GM12873 (cell line): ENCODE data around the gene MR1.

Source experiments
- CTCF ChIP-seq: IDR thresholded peaks from 2 replicates; pipeline ENCODE4 v1.5.1; 2012; ENCODE audit warnings: low read depth, mild to moderate bottlenecking, moderate library complexity, low read length, control low read depth; ENCODE audit not compliant: insufficient read depth; ENCODE audit errors: missing control alignments

Gene MR1

GRCh38 chr1:181107711-181108110, 73.9 kb downstream of the MR1 start:
- no peak for TF ChIP-seq CTCF

- TF ChIP-seq CTCF: no peak
Observed at GRCh38 chr1:181108304-181108867, 74.6 kb downstream of the MR1 start.

- TF ChIP-seq CTCF: no peak
Observed at GRCh38 chr1:181110013-181110412, 76.2 kb downstream of the MR1 start.
